GM19043 (cell line): ENCODE measurements around the gene PTPRE.

ENCODE experiments used
- ATAC-seq: cut with Tn5 transposase; IDR thresholded peaks from one replicate; pipeline ENCODE4 v1.9.1; 2021; ENCODE audit warnings: low read depth; ENCODE audit not compliant: unreplicated experiment

Gene PTPRE

DNA sequence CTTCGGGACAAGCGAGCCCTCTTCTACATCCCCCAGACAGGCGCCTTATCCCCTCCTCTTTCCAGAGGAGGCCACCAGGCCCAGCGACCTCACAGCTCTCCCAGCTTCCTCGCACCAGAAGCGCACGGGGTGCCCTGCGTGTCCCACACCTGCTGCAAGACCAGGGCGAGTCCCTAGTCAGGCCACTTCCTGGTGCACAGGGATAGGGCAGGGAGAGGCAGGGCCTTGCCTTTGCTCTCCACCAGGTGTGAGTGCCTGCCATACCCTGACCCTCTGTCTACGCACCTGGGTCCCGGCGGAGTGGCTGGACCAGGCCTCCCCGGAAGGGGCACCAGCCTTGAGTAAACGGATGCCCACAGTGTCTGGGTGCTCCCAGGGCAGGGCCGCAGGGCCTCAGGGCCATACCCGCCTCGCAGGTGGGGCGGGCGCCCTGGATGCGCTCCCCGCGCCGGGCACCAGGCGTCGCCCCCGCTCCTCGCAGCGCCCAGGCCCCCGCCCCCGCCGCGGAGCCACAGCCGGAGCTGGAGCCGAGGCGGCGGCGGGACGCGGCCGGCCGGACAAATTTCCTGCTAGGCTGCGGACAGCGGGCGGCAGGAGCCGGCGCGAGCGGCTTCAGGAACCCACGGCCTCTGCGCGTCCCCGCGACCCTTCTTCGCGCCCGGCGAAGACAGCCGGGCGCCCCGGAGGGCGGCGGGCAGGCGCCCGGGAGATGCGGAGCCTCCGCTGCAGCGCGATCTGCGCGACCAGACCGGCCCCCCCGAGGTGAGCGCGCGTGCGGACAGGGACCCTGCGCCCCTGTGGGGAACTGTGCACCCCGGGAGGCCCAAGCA lies at the start of gene PTPRE:
PTPRE (plus strand) TSS at position 556 of the 830 bp plus-strand sequence. CDS start 133,779 bp downstream, outside the sequence.
- ATAC-seq = peak; percentile 83

- no peak for ATAC-seq
These were observed 46.3 kb upstream of the PTPRE start for GRCh38 chr10:127860592-127860991.

DNA sequence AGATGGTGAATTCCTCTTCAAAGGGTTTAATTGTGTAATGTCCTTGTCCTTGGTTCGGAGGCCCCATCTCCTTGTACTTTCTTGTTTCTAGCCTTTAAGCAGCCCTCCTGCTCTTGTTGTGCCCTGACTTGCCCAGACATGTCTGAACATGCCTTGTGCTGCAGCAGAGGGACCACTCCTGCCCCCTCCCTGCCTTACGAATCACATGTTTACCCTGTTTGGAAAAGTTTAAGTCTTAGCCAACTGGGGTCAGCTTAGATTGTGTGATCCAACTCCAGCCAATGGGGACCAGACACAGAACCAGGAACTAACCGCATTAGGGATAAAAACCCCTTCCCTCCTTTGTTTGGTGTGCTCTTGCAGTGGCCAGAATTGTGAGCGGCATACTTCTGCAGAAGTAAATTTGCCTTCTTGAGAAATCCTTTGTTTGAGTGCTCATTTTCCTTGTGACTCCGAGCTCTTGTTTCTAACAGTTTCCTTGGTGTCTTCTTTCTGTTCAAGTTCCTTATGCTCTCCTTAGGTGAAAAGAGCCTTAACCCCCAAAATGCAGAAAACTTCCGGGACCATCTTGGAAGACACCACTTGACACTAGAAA lies 43.6 kb upstream of the PTPRE start:
- no peak for ATAC-seq

GRCh38 chr10:127866276-127867013 lies 40.5 kb upstream of the PTPRE start:
- no peak for ATAC-seq

GRCh38 chr10:127867805-127868204 lies 39.1 kb upstream of the PTPRE start:
- ATAC-seq = no peak

DNA sequence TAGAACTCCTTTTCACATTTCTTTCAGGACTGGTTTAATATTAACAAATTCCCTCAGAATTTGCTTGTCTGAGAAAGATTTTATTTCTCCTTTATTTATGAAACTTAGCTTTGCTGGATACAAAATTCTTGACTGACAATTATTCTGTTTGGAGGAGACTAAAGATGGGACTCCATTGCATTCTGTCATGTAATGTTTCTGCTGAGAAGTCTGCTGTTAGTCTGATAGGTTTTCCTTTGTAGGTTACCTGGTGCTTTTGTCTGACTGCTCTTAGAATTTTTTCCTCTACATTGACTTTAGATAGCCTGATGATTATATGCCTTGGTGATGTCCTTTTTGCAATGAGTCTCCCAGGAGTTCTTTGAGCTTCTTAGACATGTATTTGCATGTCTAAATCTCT lies 37.6 kb upstream of the PTPRE start:
- ATAC-seq = no peak

DNA sequence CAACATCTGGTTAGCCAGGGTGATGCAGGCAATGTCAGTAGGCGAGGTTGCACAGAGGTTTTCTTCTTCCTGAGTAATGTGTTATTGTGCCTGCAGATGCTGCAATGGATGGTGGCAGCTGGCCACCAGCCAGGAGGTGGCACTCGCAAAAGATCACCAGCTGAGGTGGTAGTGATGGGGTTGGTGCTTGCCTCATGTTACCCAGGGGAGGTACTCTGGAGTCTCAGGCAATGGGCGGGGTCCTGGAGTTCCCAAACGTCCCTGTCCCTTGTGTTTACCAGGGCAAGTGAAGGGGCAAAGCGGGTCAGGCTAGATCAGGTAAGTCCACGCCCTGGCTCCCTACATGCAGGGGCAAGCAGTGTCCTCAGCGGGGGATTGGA lies 35.3 kb upstream of the PTPRE start:
- ATAC-seq = no peak

- no peak for ATAC-seq
These were observed 34.7 kb upstream of the PTPRE start for GRCh38 chr10:127872011-127872761.

- no peak for ATAC-seq
These were observed 33.9 kb upstream of the PTPRE start for GRCh38 chr10:127872871-127873600.

GRCh38 chr10:127873901-127874470 lies 32.9 kb upstream of the PTPRE start:
- ATAC-seq = no peak

DNA sequence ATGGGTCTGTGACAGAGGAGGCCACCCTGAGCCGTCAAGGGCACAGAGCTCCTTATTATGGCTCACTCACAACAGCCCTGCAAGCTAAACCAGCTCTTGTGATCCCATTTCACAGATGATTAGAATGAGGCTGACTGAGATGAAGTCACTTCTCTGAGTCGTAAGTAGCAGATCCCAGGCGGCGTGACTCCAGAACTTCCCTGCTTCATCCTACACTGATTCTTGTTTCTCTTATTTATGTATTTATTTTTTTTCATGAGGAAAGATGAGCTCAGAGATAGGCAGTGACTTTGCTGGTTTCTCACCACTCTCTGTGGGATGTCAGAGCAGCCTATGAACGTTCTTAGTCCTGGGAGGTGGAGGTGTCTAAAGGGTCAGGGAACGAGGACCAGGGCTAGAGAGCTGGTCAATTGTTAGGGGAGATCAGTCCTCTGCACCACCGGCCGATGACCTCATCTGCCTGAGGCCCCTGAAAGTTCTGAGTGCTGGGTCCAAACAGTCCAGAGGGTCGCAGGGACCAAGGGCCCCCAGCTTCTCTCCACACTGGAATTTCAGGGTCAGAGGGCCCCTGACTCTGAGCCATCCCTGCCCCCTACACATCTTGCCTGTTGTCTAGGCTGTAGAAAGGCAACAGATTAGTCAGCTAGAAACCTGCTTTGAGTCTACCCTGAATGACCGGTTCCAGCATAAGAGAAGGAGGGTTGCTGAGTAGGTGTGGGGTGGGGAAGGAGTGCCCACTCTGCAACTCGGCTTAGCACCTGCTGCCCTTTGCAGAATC lies 32.0 kb upstream of the PTPRE start:
- ATAC-seq = no peak

- no peak for ATAC-seq
These were observed 31.5 kb upstream of the PTPRE start for GRCh38 chr10:127875449-127875765.

DNA sequence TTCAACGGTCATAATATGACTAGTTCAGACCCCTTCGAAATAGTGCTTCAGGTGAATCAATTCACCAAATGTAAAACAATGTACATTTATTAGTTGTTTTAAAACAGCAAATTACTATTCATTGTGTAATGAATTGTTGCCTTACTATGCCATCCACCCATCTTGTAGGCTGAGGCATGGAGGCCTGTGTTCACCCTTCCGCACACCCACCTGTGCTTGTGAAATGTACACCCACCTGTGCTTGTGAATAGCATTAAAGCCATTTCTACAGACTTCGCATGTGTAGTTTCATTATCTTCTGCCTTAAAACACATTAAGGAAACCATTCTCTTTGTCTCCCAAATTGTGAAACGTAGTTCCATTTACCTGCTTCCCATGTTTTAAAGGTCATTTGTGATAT lies 31.0 kb upstream of the PTPRE start:
- no peak for ATAC-seq

GRCh38 chr10:127877116-127877515 lies 29.8 kb upstream of the PTPRE start:
- no peak for ATAC-seq

DNA sequence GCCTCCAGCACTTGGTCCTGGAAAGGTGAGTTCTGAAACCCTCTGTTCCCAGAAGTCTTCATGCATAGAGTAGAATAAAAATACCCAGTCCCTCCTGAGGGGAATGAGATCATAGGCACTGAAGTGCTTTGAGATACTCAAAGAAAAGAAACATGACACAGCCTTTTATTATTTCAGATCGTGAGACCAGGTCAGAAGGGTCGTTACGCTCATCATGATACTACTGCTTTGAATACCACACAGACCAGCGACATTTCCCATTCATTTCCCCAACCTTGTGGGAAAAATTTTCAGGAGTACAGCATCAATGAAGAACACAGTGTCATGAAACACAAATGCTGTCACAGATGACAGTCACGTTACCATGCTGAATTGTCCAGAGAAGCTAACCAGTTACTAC lies 29.2 kb upstream of the PTPRE start:
- no peak for ATAC-seq

DNA sequence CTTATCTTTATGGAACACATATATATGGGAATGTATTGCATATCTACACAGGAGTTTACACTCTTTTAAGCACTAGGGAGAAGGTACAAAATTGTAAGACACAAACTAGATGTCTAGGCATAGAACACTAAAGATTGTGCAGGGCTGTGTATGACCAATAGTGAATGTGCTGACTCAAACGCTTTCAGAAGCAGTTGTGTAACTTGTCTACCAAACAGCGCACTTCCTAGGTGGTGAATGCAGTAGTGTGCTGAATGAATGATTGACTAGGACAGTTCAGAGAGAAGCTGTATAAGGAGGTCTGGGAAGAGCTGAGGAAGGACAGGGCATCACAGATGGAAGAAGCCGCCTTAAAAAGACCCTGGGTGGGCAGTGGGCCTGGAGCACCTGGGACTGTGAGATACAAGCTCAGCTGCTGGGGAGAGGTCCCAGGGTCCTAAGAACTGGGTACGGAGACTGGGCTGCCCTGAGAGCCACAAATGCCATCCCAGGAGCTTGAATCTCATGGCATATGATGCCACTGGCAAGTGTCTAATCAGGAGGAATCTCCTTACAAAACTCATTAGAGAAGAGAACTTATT lies 28.3 kb upstream of the PTPRE start:
- ATAC-seq = no peak

DNA sequence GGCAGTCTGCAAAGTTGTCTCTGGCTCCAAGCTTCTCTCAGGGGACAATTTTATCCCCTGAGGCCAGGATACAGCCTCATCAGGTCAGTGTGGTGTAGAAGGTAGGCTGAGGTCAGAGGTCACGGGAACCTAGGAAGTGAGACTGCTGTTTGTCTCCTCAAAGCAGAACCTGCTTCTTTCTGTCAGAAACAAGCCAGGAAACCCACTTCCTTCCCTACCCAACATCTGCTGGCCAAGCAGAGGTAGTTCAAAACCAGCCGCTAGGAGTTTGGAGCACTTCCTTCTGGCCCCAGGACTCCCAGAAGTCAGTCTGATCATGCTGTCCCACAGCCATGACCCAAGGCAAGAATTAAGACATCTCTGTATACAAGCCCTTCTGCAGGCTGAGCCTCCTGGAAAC lies 26.3 kb upstream of the PTPRE start:
- no peak for ATAC-seq

GRCh38 chr10:127881262-127881661 lies 25.6 kb upstream of the PTPRE start:
- ATAC-seq = no peak

- ATAC-seq = no peak
These were observed 24.5 kb upstream of the PTPRE start for GRCh38 chr10:127882391-127882790.
